HG03139 (cell line): Measurements from ENCODE around the gene ADAMTS17.

Experiments
- ATAC-seq: cut with Tn5 transposase; IDR thresholded peaks from one replicate; pipeline ENCODE4 v1.9.1; 2021; ENCODE audit not compliant: unreplicated experiment

The ADAMTS17 gene

GRCh38 chr15:100227781-100228180 lies 114.0 kb downstream of the ADAMTS17 start:
- ATAC-seq: no peak

- no peak for ATAC-seq
Observed at GRCh38 chr15:100226107-100226506, 115.7 kb downstream of the ADAMTS17 start.

GRCh38 chr15:100224206-100225185 lies 117.3 kb downstream of the ADAMTS17 start:
- ATAC-seq: no peak

GRCh38 chr15:100222349-100222715 lies 119.4 kb downstream of the ADAMTS17 start:
- no peak for ATAC-seq

- ATAC-seq: no peak
Observed at GRCh38 chr15:100221471-100222348, 120.1 kb downstream of the ADAMTS17 start.

- no peak for ATAC-seq
Observed at GRCh38 chr15:100220058-100220768, 121.6 kb downstream of the ADAMTS17 start.

GRCh38 chr15:100218434-100218833 lies 123.3 kb downstream of the ADAMTS17 start:
- no peak for ATAC-seq

GRCh38 chr15:100216182-100216581 lies 125.6 kb downstream of the ADAMTS17 start:
- ATAC-seq: no peak

- no peak for ATAC-seq
Observed at GRCh38 chr15:100215843-100216169, 126.0 kb downstream of the ADAMTS17 start.

GRCh38 chr15:100215031-100215842 lies 126.5 kb downstream of the ADAMTS17 start:
- no peak for ATAC-seq

- ATAC-seq: no peak
Observed at GRCh38 chr15:100211855-100212850, 129.6 kb downstream of the ADAMTS17 start.

- no peak for ATAC-seq
Observed at GRCh38 chr15:100210338-100210737, 131.4 kb downstream of the ADAMTS17 start.

- ATAC-seq: no peak
Observed at GRCh38 chr15:100208921-100209603, 132.7 kb downstream of the ADAMTS17 start.

- no peak for ATAC-seq
Observed at GRCh38 chr15:100207053-100207452, 134.7 kb downstream of the ADAMTS17 start.

- no peak for ATAC-seq
Observed at GRCh38 chr15:100206643-100207042, 135.1 kb downstream of the ADAMTS17 start.

GRCh38 chr15:100205549-100206295 lies 136.1 kb downstream of the ADAMTS17 start:
- no peak for ATAC-seq

- no peak for ATAC-seq
Observed at GRCh38 chr15:100204771-100205170, 137.0 kb downstream of the ADAMTS17 start.

GRCh38 chr15:100204211-100204610 lies 137.6 kb downstream of the ADAMTS17 start:
- no peak for ATAC-seq
